Measurements from ENCODE around the gene LCA5L.
A peak's percentile ranks its signal among the peaks of the same experiment; 100 is the strongest.
"Not testable (repeated sequence)": the region's sequence is repeated elsewhere in the genome, so short reads cannot be mapped to it uniquely, and the experiment has no call there.

Gene LCA5L

GRCh38 chr21:39451332-39452206, 6.0 kb upstream of the LCA5L start, which contains the start of gene SH3BGR:
Gene SH3BGR (plus strand): TSS chr21:39451970. CDS start chr21:39452097, 127 bp downstream.
- DNase-seq (ENCODE audit: low read depth in 3 of 3), result no peak

- DNase-seq (ENCODE audit: low read depth in 3 of 3), result no peak
Measured at GRCh38 chr21:39447264-39447663, 1.7 kb upstream of the LCA5L start.

GRCh38 chr21:39444421-39445180, 977 bp downstream of the LCA5L start:
- no peak for DNase-seq (ENCODE audit: low read depth in 3 of 3)

- peak in 1 of 3 donors; percentile 6 for DNase-seq (ENCODE audit: low read depth in 3 of 3)
Measured at GRCh38 chr21:39441502-39442475, 3.8 kb downstream of the LCA5L start.

- DNase-seq (ENCODE audit: low read depth in 3 of 3), result no peak
Measured at GRCh38 chr21:39439232-39439631, 6.3 kb downstream of the LCA5L start.

GRCh38 chr21:39434950-39435349, 10.6 kb downstream of the LCA5L start:
- no peak for DNase-seq (ENCODE audit: low read depth in 3 of 3)

GRCh38 chr21:39430954-39431353, 14.6 kb downstream of the LCA5L start:
- DNase-seq (ENCODE audit: low read depth in 3 of 3), result no peak

GRCh38 chr21:39430457-39430856, 15.1 kb downstream of the LCA5L start:
- no peak for DNase-seq (ENCODE audit: low read depth in 3 of 3)

- DNase-seq (ENCODE audit: low read depth in 3 of 3), result no peak
Measured at GRCh38 chr21:39430016-39430415, 15.6 kb downstream of the LCA5L start.

- no peak for DNase-seq (ENCODE audit: low read depth in 3 of 3)
Measured at GRCh38 chr21:39429445-39429844, 16.1 kb downstream of the LCA5L start.

- no peak for DNase-seq (ENCODE audit: low read depth in 3 of 3)
Measured at GRCh38 chr21:39422527-39423241, 22.9 kb downstream of the LCA5L start.

- DNase-seq (ENCODE audit: low read depth in 3 of 3), result not testable (repeated sequence)
Measured at GRCh38 chr21:39419204-39419603, 26.4 kb downstream of the LCA5L start.

GRCh38 chr21:39406065-39406464, 39.5 kb downstream of the LCA5L start:
- DNase-seq (ENCODE audit: low read depth in 3 of 3), result no peak

GRCh38 chr21:39400173-39400572, 45.4 kb downstream of the LCA5L start:
- no peak for DNase-seq (ENCODE audit: low read depth in 3 of 3)

- DNase-seq (ENCODE audit: low read depth in 3 of 3), result no peak
Measured at GRCh38 chr21:39397646-39398385, 47.8 kb downstream of the LCA5L start.

GRCh38 chr21:39392981-39393380, 52.6 kb downstream of the LCA5L start:
- DNase-seq (ENCODE audit: low read depth in 3 of 3), result no peak

- DNase-seq (ENCODE audit: low read depth in 3 of 3), result no peak
Measured at GRCh38 chr21:39390212-39390765, 55.3 kb downstream of the LCA5L start.

- DNase-seq (ENCODE audit: low read depth in 3 of 3), result no peak
Measured at GRCh38 chr21:39388811-39389155, 56.8 kb downstream of the LCA5L start.

- DNase-seq (ENCODE audit: low read depth in 3 of 3), result peak; percentile 71 to 90 (median 84)
Measured at GRCh38 chr21:39388038-39388810, 57.4 kb downstream of the LCA5L start.
